HG03521 (cell line): Measurements from ENCODE around the gene DPT.

Experiments
- ATAC-seq: cut with Tn5 transposase; IDR thresholded peaks from one replicate; pipeline ENCODE4 v1.9.1; 2021; ENCODE audit warnings: mild to moderate bottlenecking, moderate library complexity; ENCODE audit not compliant: unreplicated experiment

DPT gene

GRCh38 chr1:168736520-168736919 lies 7.5 kb upstream of the DPT start:
- ATAC-seq = no peak

GRCh38 chr1:168735974-168736373 lies 7.0 kb upstream of the DPT start:
- ATAC-seq = no peak

GRCh38 chr1:168734946-168735345 lies 5.9 kb upstream of the DPT start:
- ATAC-seq = no peak

- ATAC-seq = no peak
Observed at GRCh38 chr1:168734271-168734670, 5.3 kb upstream of the DPT start.

GRCh38 chr1:168733241-168733640 lies 4.2 kb upstream of the DPT start:
- ATAC-seq = no peak

- no peak for ATAC-seq
Observed at GRCh38 chr1:168732736-168733135, 3.7 kb upstream of the DPT start.

GRCh38 chr1:168731244-168731953 lies 2.4 kb upstream of the DPT start:
- no peak for ATAC-seq

- no peak for ATAC-seq
Observed at GRCh38 chr1:168729405-168729802, 398 bp upstream of the DPT start.

- ATAC-seq = no peak
Observed at GRCh38 chr1:168726719-168727118, 2.3 kb downstream of the DPT start.

- ATAC-seq = no peak
Observed at GRCh38 chr1:168726281-168726680, 2.7 kb downstream of the DPT start.

- no peak for ATAC-seq
Observed at GRCh38 chr1:168725831-168726230, 3.2 kb downstream of the DPT start.

GRCh38 chr1:168725060-168725459 lies 3.9 kb downstream of the DPT start:
- no peak for ATAC-seq

GRCh38 chr1:168723000-168723399 lies 6.0 kb downstream of the DPT start:
- ATAC-seq = no peak

GRCh38 chr1:168720839-168721238 lies 8.2 kb downstream of the DPT start:
- no peak for ATAC-seq

GRCh38 chr1:168719306-168720111 lies 9.5 kb downstream of the DPT start:
- ATAC-seq = peak; percentile 53

- no peak for ATAC-seq
Observed at GRCh38 chr1:168717906-168718891, 10.8 kb downstream of the DPT start.

- ATAC-seq = no peak
Observed at GRCh38 chr1:168714012-168714411, 15.0 kb downstream of the DPT start.

GRCh38 chr1:168709405-168710363 lies 19.3 kb downstream of the DPT start:
- ATAC-seq = no peak

GRCh38 chr1:168708698-168709404 lies 20.2 kb downstream of the DPT start:
- no peak for ATAC-seq
